Nephron progenitor cell (in vitro differentiated cells): Measurements from ENCODE around the gene TCEAL9.
"Not testable (repeated sequence)": the region's sequence is repeated elsewhere in the genome, so short reads cannot be mapped to it uniquely, and the experiment has no call there.

Experiments
- DNase-seq: peaks from one replicate; pipeline ENCODE4 v3.0.0; 2021
- H3K27ac Mint-ChIP-seq: 2 replicates; pipeline ENCODE4 v1.8.0; 2021; ENCODE audit warnings: mild to moderate bottlenecking, moderate library complexity, mixed read lengths
- H3K27me3 Mint-ChIP-seq: 2 replicates; pipeline ENCODE4 v1.8.0; 2021; ENCODE audit warnings: mild to moderate bottlenecking, low read depth, mixed read lengths; ENCODE audit not compliant: poor library complexity
- H3K36me3 Mint-ChIP-seq: 2 replicates; pipeline ENCODE4 v1.8.0; 2021; ENCODE audit warnings: low read depth, mixed read lengths
- H3K4me1 Mint-ChIP-seq: 2 replicates; pipeline ENCODE4 v1.8.0; 2021; ENCODE audit warnings: mixed read lengths
- H3K4me3 Mint-ChIP-seq: 2 replicates; pipeline ENCODE4 v1.8.0; 2021; ENCODE audit warnings: mild to moderate bottlenecking, moderate library complexity, mixed read lengths
- H3K9me3 Mint-ChIP-seq: 2 replicates; pipeline ENCODE4 v1.8.0; 2021; ENCODE audit warnings: mild to moderate bottlenecking, moderate library complexity, mixed read lengths
- CTCF ChIP-seq: fragments of 200-600 bp; sonication (generic); IDR thresholded peaks from 2 replicates; pipeline ENCODE4 v1.5.0; 2021; ENCODE audit warnings: antibody characterized with exemption

TCEAL9 gene

GRCh38 chrX:103376979-103377324, 20.6 kb downstream of the TCEAL9 start:
- no peaks in the 10 kb centered on the region for H3K27me3 Mint-ChIP-seq
- peak; percentile 39 for DNase-seq
- H3K27ac Mint-ChIP-seq = peak overlapping the region; percentile 88
- H3K9me3 Mint-ChIP-seq = peaks cover 22% of the 10 kb centered on the region
- peaks cover 21% of the 10 kb centered on the region for H3K36me3 Mint-ChIP-seq
- H3K4me1 Mint-ChIP-seq = peaks cover 19% of the 10 kb centered on the region
- H3K4me3 Mint-ChIP-seq = peak overlapping the region; percentile 91
- no peak for TF ChIP-seq CTCF

GRCh38 chrX:103378990-103379389, 22.7 kb downstream of the TCEAL9 start:
- H3K27me3 Mint-ChIP-seq = no peaks in the 10 kb centered on the region
- peak overlapping the region; percentile 73 for H3K27ac Mint-ChIP-seq
- peak overlapping the region; percentile 69 for H3K4me3 Mint-ChIP-seq
- peaks cover 19% of the 10 kb centered on the region for H3K4me1 Mint-ChIP-seq
- DNase-seq = no peak
- H3K36me3 Mint-ChIP-seq = peaks cover 32% of the 10 kb centered on the region
- TF ChIP-seq CTCF = no peak
- H3K9me3 Mint-ChIP-seq = peaks cover 32% of the 10 kb centered on the region

GRCh38 chrX:103382877-103383276, 26.6 kb downstream of the TCEAL9 start:
- Mint-ChIP-seq H3K4me1 (peaks cover 10% of the 10 kb centered on the region), H3K9me3 (peaks cover 30% of the 10 kb centered on the region), H3K4me3 (no peak overlapping the region), H3K36me3 (peaks cover 24% of the 10 kb centered on the region), H3K27me3 (no peaks in the 10 kb centered on the region), H3K27ac (no peak overlapping the region)
- TF ChIP-seq CTCF = no peak
- no peak for DNase-seq

- Mint-ChIP-seq H3K36me3 (peaks cover 16% of the 10 kb centered on the region), H3K9me3 (peaks cover 31% of the 10 kb centered on the region), H3K27ac (peak overlapping the region; percentile 51), H3K4me3 (no peak overlapping the region), H3K4me1 (no peaks in the 10 kb centered on the region), H3K27me3 (no peaks in the 10 kb centered on the region)
- DNase-seq = no peak
- no peak for TF ChIP-seq CTCF
Observed at GRCh38 chrX:103384672-103385071, 28.4 kb downstream of the TCEAL9 start.

GRCh38 chrX:103385283-103385830, 29.1 kb downstream of the TCEAL9 start:
- Mint-ChIP-seq H3K9me3 (peaks cover 31% of the 10 kb centered on the region), H3K36me3 (peaks cover 16% of the 10 kb centered on the region)
- H3K27ac Mint-ChIP-seq, DNase-seq, H3K4me1 Mint-ChIP-seq, H3K4me3 Mint-ChIP-seq, H3K27me3 Mint-ChIP-seq: not testable (repeated sequence)

- no peak for TF ChIP-seq CTCF
- no peaks in the 10 kb centered on the region for H3K4me1 Mint-ChIP-seq
- peaks cover 35% of the 10 kb centered on the region for H3K9me3 Mint-ChIP-seq
- H3K27ac Mint-ChIP-seq = peak overlapping the region; percentile 18
- H3K27me3 Mint-ChIP-seq = no peaks in the 10 kb centered on the region
- no peak overlapping the region for H3K4me3 Mint-ChIP-seq
- no peak for DNase-seq
- H3K36me3 Mint-ChIP-seq = peaks cover 11% of the 10 kb centered on the region
Observed at GRCh38 chrX:103386332-103386731, 30.0 kb downstream of the TCEAL9 start.
